SU-DHL-6 (cell line): ENCODE measurements around the gene ABCF1.

Source experiments
- CTCF ChIP-seq: fragments of 200-600 bp; sonication (generic); IDR thresholded peaks from one replicate; pipeline ENCODE4 v1.5.1; 2017; ENCODE audit warnings: antibody characterized with exemption, mild to moderate bottlenecking, low read length, moderate library complexity; ENCODE audit not compliant: insufficient read depth, poor library complexity, severe bottlenecking
- EZH2phosphoT487 ChIP-seq: fragments of 200-600 bp; sonication (generic), shearing (Covaris generic); conservative IDR thresholded peaks from 2 replicates; pipeline ENCODE4 v1.6.1; 2018; ENCODE audit warnings: mild to moderate bottlenecking, antibody characterized with exemption, low read length, moderate library complexity, mixed read lengths

GRCh38 chr6:30615958-30616810 is 44.9 kb downstream of the ABCF1 start:
- TF ChIP-seq CTCF (no peak), EZH2phosphoT487 (no peak)
